Peyer's patch (tissue), 4 donors: ENCODE measurements around the gene HEXB.

Experiments
- POLR2A ChIP-seq, 2 donors: fragments of 450-650 bp; IDR thresholded peaks; one replicate each; pipeline ENCODE4 v1.5.1; 2017; ENCODE audit warnings: antibody characterized with exemption in 2 of 2, mild to moderate bottlenecking in 2 of 2, moderate library complexity in 2 of 2
- TF ChIP-seq, protein P1 (sequence below), 6 experiments: fragments of 450-650 bp in 4 of 6; fragments of 200-600 bp in 2 of 6; sonication (generic) in 1 of 6; IDR thresholded peaks; one replicate each; pipeline ENCODE4 v1.5.1; 2017 to 2019; ENCODE audit warnings: antibody characterized with exemption in 6 of 6, mild to moderate bottlenecking in 3 of 6, moderate library complexity in 1 of 6

DNA sequence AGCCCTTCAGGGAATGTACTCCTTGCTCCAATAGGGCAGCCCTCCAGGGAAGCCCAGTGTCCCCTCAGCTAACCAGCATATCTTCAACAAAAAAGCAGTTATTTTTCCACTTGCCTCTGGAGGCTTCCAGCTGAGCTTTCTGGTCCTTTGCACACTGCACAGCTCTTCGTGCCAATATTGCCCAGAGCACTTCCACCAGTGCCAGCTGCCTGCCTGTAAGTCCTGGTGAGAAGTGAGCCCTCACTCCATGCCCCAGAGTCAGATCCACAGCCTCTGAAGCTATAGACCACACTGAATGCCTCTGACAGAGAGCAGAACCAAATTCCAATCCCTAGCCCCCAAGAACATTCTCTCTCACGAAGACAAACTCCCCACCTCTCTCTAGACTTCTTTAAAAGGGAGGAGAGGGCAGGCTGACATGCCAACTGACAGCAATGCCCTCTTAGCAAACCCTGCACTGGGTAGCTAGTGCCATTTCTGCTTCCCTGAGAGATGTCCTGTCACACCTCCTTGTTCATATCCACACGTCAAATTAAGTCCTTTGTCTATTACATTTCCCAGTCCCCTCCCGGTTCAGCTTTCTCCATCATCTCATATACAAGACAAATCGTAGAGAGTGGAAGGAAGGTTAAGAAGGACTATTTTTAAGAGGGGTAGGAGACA, 12.7 kb upstream of the HEXB start:
- TF ChIP-seq, protein P1, sequence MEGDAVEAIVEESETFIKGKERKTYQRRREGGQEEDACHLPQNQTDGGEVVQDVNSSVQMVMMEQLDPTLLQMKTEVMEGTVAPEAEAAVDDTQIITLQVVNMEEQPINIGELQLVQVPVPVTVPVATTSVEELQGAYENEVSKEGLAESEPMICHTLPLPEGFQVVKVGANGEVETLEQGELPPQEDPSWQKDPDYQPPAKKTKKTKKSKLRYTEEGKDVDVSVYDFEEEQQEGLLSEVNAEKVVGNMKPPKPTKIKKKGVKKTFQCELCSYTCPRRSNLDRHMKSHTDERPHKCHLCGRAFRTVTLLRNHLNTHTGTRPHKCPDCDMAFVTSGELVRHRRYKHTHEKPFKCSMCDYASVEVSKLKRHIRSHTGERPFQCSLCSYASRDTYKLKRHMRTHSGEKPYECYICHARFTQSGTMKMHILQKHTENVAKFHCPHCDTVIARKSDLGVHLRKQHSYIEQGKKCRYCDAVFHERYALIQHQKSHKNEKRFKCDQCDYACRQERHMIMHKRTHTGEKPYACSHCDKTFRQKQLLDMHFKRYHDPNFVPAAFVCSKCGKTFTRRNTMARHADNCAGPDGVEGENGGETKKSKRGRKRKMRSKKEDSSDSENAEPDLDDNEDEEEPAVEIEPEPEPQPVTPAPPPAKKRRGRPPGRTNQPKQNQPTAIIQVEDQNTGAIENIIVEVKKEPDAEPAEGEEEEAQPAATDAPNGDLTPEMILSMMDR (IDR thresholded peaks at IDR 0.05): no peak
- no peak for TF ChIP-seq POLR2A (IDR thresholded peaks at IDR 0.05)
